LNCaP clone FGC (cell line): ENCODE results near the gene RPL18.
"Not testable (repeated sequence)": the region's sequence is repeated elsewhere in the genome, so short reads cannot be mapped to it uniquely, and the experiment has no call there.

Experiments
- DNase-seq: peaks from one replicate; pipeline ENCODE4 v3.0.0-alpha.2; 2011; ENCODE audit warnings: low read depth
- H3K4me3 ChIP-seq: 2 replicates; pipeline ENCODE4 v1.5.1; 2011; ENCODE audit warnings: mild to moderate bottlenecking, low read depth, low read length, control low read depth
- CTCF ChIP-seq: IDR thresholded peaks from 2 replicates; pipeline ENCODE4 v1.5.1; 2012; ENCODE audit warnings: mild to moderate bottlenecking; ENCODE audit not compliant: control insufficient read depth, insufficient read depth; ENCODE audit errors: extremely low read depth

Gene RPL18

DNA sequence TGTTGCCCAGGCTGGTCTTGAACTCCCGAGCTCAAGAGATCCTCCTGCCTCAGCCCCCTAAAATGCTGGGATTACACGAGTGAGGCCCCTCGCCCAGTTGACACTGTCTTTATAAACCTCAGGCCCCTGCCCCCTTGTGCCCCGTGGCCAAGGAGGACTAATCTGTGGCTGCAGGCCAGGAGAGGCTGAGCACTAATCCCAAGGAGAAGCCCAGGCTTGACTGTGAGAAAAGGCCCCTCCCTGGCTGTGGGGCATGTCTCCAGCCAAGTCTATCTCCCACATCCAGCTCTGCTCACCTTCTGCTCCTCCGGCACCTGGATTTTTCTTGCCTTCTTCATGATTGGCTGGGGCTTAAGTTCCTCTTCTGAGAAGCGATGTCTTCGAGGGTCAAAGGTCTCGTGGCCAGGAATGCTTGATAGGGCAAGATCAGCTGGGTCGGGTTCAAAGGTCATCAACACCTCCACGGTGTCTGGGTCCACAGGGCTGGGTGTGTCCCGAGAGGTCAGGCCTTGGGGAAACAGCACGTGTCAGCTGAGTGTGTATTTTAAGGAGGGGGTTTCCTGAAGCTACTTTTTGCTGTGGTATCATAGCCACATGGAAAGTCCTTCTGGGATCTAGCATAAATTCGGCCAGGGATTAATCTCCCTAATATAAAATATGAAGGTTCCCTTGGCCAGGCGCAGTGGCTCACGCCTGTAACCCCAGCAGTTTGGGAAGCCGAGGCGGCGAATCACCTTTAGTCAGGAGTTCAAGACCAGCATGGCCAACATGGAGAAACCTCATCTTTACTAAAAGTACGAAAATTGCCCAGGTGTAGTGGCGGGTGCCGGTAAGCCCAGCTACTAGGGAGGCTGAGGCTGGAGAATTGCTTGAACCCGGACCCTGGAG is 14.4 kb upstream of the RPL18 start:
- TF ChIP-seq CTCF = no peak
- DNase-seq = no peak
- H3K4me3 ChIP-seq = peak overlapping the region; percentile 43

DNA sequence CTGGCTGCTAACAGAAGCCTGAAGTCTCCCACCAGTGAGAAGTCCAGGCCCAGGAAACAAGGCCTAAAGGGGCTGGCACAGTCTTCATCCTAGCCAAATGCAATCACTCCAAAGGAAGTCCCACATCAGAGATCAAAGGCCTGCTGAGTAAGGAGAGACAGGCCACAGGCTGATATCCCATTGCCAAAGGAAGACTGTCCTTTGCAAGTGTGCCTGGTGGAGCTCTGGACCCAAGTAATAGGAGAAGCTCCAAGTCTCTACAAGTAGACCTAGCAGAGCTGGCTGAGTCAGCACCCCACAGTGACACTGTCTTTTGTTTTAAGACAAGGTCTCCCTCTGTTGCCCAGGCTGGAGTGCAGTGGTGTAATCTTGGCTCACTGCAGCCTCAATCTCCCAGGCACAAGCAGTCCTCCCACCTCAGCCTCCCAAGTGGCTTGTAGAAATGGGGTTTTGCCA is 13.7 kb upstream of the RPL18 start:
- H3K4me3 ChIP-seq = no peak overlapping the region
- DNase-seq = no peak
- TF ChIP-seq CTCF = no peak

- DNase-seq, H3K4me3 ChIP-seq: not testable (repeated sequence)
These were observed 13.3 kb upstream of the RPL18 start for GRCh38 chr19:48632286-48632685.

GRCh38 chr19:48631225-48631624 is 12.2 kb upstream of the RPL18 start:
- no peak overlapping the region for H3K4me3 ChIP-seq
- TF ChIP-seq CTCF = no peak
- no peak for DNase-seq

GRCh38 chr19:48630296-48631063 is 11.5 kb upstream of the RPL18 start:
- H3K4me3 ChIP-seq = peak overlapping the region; percentile 29
- TF ChIP-seq CTCF = peak; percentile 33; the same call in 1 of the 2 replicates
- DNase-seq = no peak

DNA sequence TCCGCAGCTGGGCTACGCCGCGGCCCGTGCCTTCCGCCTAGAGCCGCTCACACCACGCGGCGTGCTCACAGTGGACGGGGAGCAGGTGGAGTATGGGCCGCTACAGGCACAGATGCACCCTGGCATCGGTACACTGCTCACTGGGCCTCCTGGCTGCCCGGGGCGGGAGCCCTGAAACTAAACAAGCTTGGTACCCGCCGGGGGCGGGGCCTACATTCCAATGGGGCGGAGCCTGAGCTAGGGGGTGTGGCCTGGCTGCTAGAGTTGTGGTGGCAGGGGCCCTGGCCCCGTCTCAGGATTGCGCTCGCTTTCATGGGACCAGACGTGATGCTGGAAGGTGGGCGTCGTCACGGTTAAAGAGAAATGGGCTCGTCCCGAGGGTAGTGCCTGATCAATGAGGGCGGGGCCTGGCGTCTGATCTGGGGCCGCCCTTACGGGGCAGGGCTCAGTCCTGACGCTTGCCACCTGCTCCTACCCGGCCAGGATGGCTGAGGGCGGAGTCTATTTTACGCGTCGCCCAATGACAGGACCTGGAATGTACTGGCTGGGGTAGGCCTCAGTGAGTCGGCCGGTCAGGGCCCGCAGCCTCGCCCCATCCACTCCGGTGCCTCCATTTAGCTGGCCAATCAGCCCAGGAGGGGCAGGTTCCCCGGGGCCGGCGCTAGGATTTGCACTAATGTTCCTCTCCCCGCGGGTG is 10.8 kb upstream of the RPL18 start:
- no peak for TF ChIP-seq CTCF
- DNase-seq = peak; percentile 83
- peak overlapping the region; percentile 29; the same call in 1 of the 2 replicates for H3K4me3 ChIP-seq

GRCh38 chr19:48629297-48629598 is 10.3 kb upstream of the RPL18 start:
- DNase-seq = no peak
- no peak for TF ChIP-seq CTCF
- no peak overlapping the region for H3K4me3 ChIP-seq
